Activated CD4-positive, CD25-positive, alpha-beta regulatory T cell treated with anti-CD3 and anti-CD28 coated beads, Interleukin-2, amount 50 U/mL, for 72 hours (primary cell): ENCODE measurements around the gene CST7.
"Not testable (repeated sequence)": the region's sequence is repeated elsewhere in the genome, so short reads cannot be mapped to it uniquely, and the experiment has no call there.

ENCODE experiments used
- DNase-seq: peaks from one replicate; pipeline ENCODE4 v3.0.0; 2021

CST7 gene

GRCh38 chr20:24987873-24988835 lies 39.1 kb downstream of the CST7 start:
- peak; percentile 12 for DNase-seq

- no peak for DNase-seq
These were observed 40.1 kb downstream of the CST7 start for GRCh38 chr20:24989162-24989561.

- DNase-seq: peak; percentile 14
These were observed 41.8 kb downstream of the CST7 start for GRCh38 chr20:24990810-24991252.

- DNase-seq: no peak
These were observed 42.9 kb downstream of the CST7 start for GRCh38 chr20:24991897-24992486.

- peak; percentile 97 for DNase-seq
These were observed 43.6 kb downstream of the CST7 start, which contains the start of gene APMAP for GRCh38 chr20:24992487-24993205. APMAP (minus strand) TSS chr20:24992751; CDS start chr20:24992688, 63 bp downstream.

GRCh38 chr20:24993337-24994185 lies 44.5 kb downstream of the CST7 start:
- no peak for DNase-seq

GRCh38 chr20:24994186-24994465 lies 45.1 kb downstream of the CST7 start:
- DNase-seq: no peak

- peak; percentile 75 for DNase-seq
These were observed 45.6 kb downstream of the CST7 start for GRCh38 chr20:24994470-24995368.

- peak; percentile 13 for DNase-seq
These were observed 46.8 kb downstream of the CST7 start for GRCh38 chr20:24995741-24996448.

- peak; percentile 15 for DNase-seq
These were observed 47.6 kb downstream of the CST7 start for GRCh38 chr20:24996449-24997377.

GRCh38 chr20:24998121-24998520 lies 49.1 kb downstream of the CST7 start:
- peak; percentile 6 for DNase-seq

- DNase-seq: peak; percentile 12
These were observed 49.8 kb downstream of the CST7 start for GRCh38 chr20:24998631-24999445.

GRCh38 chr20:24999568-24999967 lies 50.5 kb downstream of the CST7 start:
- DNase-seq: no peak

- no peak for DNase-seq
These were observed 51.3 kb downstream of the CST7 start for GRCh38 chr20:25000268-25000801.

GRCh38 chr20:25001323-25001722 lies 52.3 kb downstream of the CST7 start:
- not testable (repeated sequence) for DNase-seq

- DNase-seq: no peak
These were observed 53.9 kb downstream of the CST7 start for GRCh38 chr20:25003002-25003401.

- peak; percentile 4 for DNase-seq
These were observed 56.2 kb downstream of the CST7 start for GRCh38 chr20:25005220-25005619.

GRCh38 chr20:25005661-25006060 lies 56.6 kb downstream of the CST7 start:
- DNase-seq: no peak
